ENCODE measurements around the gene SRC.

SRC gene

GRCh38 chr20:37351689-37352607 lies 6.0 kb downstream of the SRC start:
- DNase-seq: no peak

GRCh38 chr20:37352608-37352980 lies 6.7 kb downstream of the SRC start:
- DNase-seq: no peak

GRCh38 chr20:37353285-37353849 lies 7.4 kb downstream of the SRC start:
- DNase-seq: no peak

GRCh38 chr20:37354210-37355195 lies 8.6 kb downstream of the SRC start:
- DNase-seq: no peak

- DNase-seq: no peak
Measured at GRCh38 chr20:37355252-37356180, 9.6 kb downstream of the SRC start.

- DNase-seq: peak; percentile 57
Measured at GRCh38 chr20:37356387-37356786, 10.4 kb downstream of the SRC start.

- DNase-seq: no peak
Measured at GRCh38 chr20:37356961-37357371, 11.0 kb downstream of the SRC start.

- peak; percentile 77 for DNase-seq
Measured at GRCh38 chr20:37357481-37358365, 11.8 kb downstream of the SRC start.

- DNase-seq: no peak
Measured at GRCh38 chr20:37358366-37359150, 12.6 kb downstream of the SRC start.

GRCh38 chr20:37359331-37359730 lies 13.4 kb downstream of the SRC start:
- no peak for DNase-seq

GRCh38 chr20:37359836-37360235 lies 13.9 kb downstream of the SRC start:
- DNase-seq: no peak

GRCh38 chr20:37360391-37361115 lies 14.6 kb downstream of the SRC start:
- DNase-seq: no peak

- no peak for DNase-seq
Measured at GRCh38 chr20:37361336-37361735, 15.4 kb downstream of the SRC start.

- no peak for DNase-seq
Measured at GRCh38 chr20:37362231-37362792, 16.4 kb downstream of the SRC start.

- no peak for DNase-seq
Measured at GRCh38 chr20:37362821-37363220, 16.9 kb downstream of the SRC start.

GRCh38 chr20:37363221-37364012 lies 17.5 kb downstream of the SRC start:
- DNase-seq: no peak

GRCh38 chr20:37364013-37364926 lies 18.3 kb downstream of the SRC start:
- DNase-seq: no peak
